GM12878 (cell line): Measurements from ENCODE around the gene ANAPC15. TPM values are rescaled to one million over a fixed set of nuclear protein-coding genes. Genes with fewer than 3 reads are reported as not detected.
"Not testable (repeated sequence)": the region's sequence is repeated elsewhere in the genome, so short reads cannot be mapped to it uniquely, and the experiment has no call there.

Experiments
- ATAC-seq: fragments of 200-7000 bp; cut with Tn5 transposase; 3 replicates; pipeline ENCODE4 v1.9.1; 2020; ENCODE audit warnings: mild to moderate bottlenecking, moderate library complexity
- BruUV-seq: library from RNA; stranded (reverse); fragments of 400-500 nt; replicated peaks from 2 replicates; lab custom pipeline; 2021; lab: Mats Ljungman, UMichigan
- CTCF ChIA-PET: fragments of 300-600 bp; sonication (Branson Sonifier 250); formaldehyde crosslinking; extraction: SDS; loops from one replicate; lab custom pipeline; 2021; ENCODE audit warnings: inconsistent platforms; lab: Yijun Ruan, JAX
- POLR2A ChIA-PET: fragments of 350-600 bp; formaldehyde crosslinking; extraction: SDS; loops from one replicate; lab custom pipeline; 2021; ENCODE audit warnings: inconsistent platforms; lab: Charles Lee
- RAD21 ChIA-PET: fragments of 300-600 bp; sonication (Branson Sonifier 250); formaldehyde crosslinking; loops from one replicate; lab custom pipeline; 2023; ENCODE audit warnings: antibody characterized with exemption; ENCODE audit not compliant: unreplicated experiment; lab: Charles Lee
- SMC1A ChIA-PET: fragments of 300-600 bp; sonication (Branson Sonifier 250); formaldehyde crosslinking; loops from one replicate; lab custom pipeline; 2023; ENCODE audit not compliant: unreplicated experiment, uncharacterized antibody; lab: Charles Lee
- DNase-seq: peaks from one replicate; pipeline ENCODE4 v3.0.0-alpha.2; 2011; ENCODE audit warnings: low read depth, low spot score
- FAIRE-seq: peaks from 3 replicates; lab custom pipeline; 2011; peaks lifted over from hg19 to GRCh38; lab: Jason Lieb, UNC
- H2AFZ ChIP-seq: 2 replicates; pipeline ENCODE4 v1.6.0; 2011; ENCODE audit warnings: low read depth, low read length, control low read depth; ENCODE audit not compliant: control insufficient read depth
- H3K27ac ChIP-seq: 2 replicates; pipeline ENCODE4 v1.5.1; 2011; ENCODE audit warnings: control low read depth; ENCODE audit not compliant: control insufficient read depth, insufficient read depth
- H3K27me3 ChIP-seq, 2 experiments: replicated peaks in 1 of 2; 2 replicates each; pipeline versions ENCODE4 v1.6.0 to v1.6.1; 2011; ENCODE audit warnings: low read length in 1 of 2; ENCODE audit not compliant: control insufficient read depth in 2 of 2, insufficient read depth in 2 of 2
- H3K36me3 ChIP-seq, 2 experiments: 2 replicates each; pipeline ENCODE4 v1.5.1; 2011; ENCODE audit warnings: low read length in 1 of 2; ENCODE audit not compliant: control insufficient read depth in 2 of 2, insufficient read depth in 2 of 2
- H3K4me1 ChIP-seq: 2 replicates; pipeline ENCODE4 v1.6.1; 2011; ENCODE audit warnings: mild to moderate bottlenecking, low read length, moderate library complexity, mixed read lengths; ENCODE audit not compliant: control insufficient read depth, insufficient read depth
- H3K4me2 ChIP-seq: 2 replicates; pipeline ENCODE4 v1.6.0; 2011; ENCODE audit warnings: control low read depth; ENCODE audit not compliant: control insufficient read depth, insufficient read depth
- H3K4me3 ChIP-seq: fragments of 200-600 bp; sonication (generic); 2 replicates; pipeline ENCODE4 v1.5.1; 2016
- H3K79me2 ChIP-seq: 2 replicates; pipeline ENCODE4 v1.6.0; 2011; ENCODE audit warnings: low read length; ENCODE audit not compliant: control insufficient read depth, insufficient read depth
- H3K9ac ChIP-seq: 2 replicates; pipeline ENCODE4 v1.8.0; 2011; ENCODE audit warnings: low read length, control low read depth, mixed read lengths; ENCODE audit not compliant: control insufficient read depth, insufficient read depth
- H3K9me3 ChIP-seq: replicated peaks from 3 replicates; pipeline ENCODE4 v1.5.1; 2011; ENCODE audit warnings: mild to moderate bottlenecking, low read length; ENCODE audit not compliant: control insufficient read depth, insufficient read depth
- H4K20me1 ChIP-seq: 2 replicates; pipeline ENCODE4 v1.6.0; 2011; ENCODE audit not compliant: control insufficient read depth, insufficient read depth
- ATF3 ChIP-seq: IDR thresholded peaks from 2 replicates; pipeline ENCODE4 v1.6.1; 2011; ENCODE audit warnings: low read depth, mild to moderate bottlenecking, low read length, moderate library complexity, borderline replicate concordance; ENCODE audit errors: extremely low read depth
- BHLHE40 ChIP-seq, 2 experiments: fragments of 450-650 bp in 1 of 2; IDR thresholded peaks; 2 replicates each; pipeline ENCODE4 v1.6.1; 2011 to 2017; ENCODE audit warnings: low read depth in 2 of 2, borderline replicate concordance in 1 of 2, improper control_type of control experiment in 1 of 2, low read length in 1 of 2, mild to moderate bottlenecking in 1 of 2
- DPF2 ChIP-seq: fragments of 450-650 bp; IDR thresholded peaks from 2 replicates; pipeline ENCODE4 v1.6.1; 2017; ENCODE audit warnings: mild to moderate bottlenecking
- EED ChIP-seq: sonication (generic); IDR thresholded peaks from 2 replicates; pipeline ENCODE4 v1.6.1; 2016; ENCODE audit warnings: antibody characterized with exemption, low read depth
- EZH2 ChIP-seq: IDR thresholded peaks from 2 replicates; pipeline ENCODE4 v1.6.1; 2012; ENCODE audit warnings: low read depth, mild to moderate bottlenecking, control low read depth, inconsistent platforms, low read length, borderline replicate concordance; ENCODE audit not compliant: control insufficient read depth
- HDAC6 ChIP-seq: fragments of 200-600 bp; sonication (generic); IDR thresholded peaks from one replicate; pipeline ENCODE4 v1.8.0; 2017; ENCODE audit warnings: antibody characterized with exemption; ENCODE audit not compliant: unreplicated experiment
- PAX8 ChIP-seq: fragments of 450-650 bp; IDR thresholded peaks from 2 replicates; pipeline ENCODE4 v1.6.1; 2017; ENCODE audit warnings: mild to moderate bottlenecking, moderate library complexity
- ZNF384 ChIP-seq: IDR thresholded peaks from 2 replicates; pipeline ENCODE4 v1.6.1; 2012; ENCODE audit warnings: low read depth, mild to moderate bottlenecking, low read length, improper control_type of control experiment, borderline replicate concordance
- WGBS: methylation state at CpG from one replicate; pipeline ENCODE4 v1.1.6; 2016; ENCODE audit warnings: low lambda C conversion rate; ENCODE audit not compliant: insufficient replicate concordance, insufficient coverage; ENCODE audit errors: missing lambda C conversion rate; 5-methylcytosine and 5-hydroxymethylcytosine counted together
- in situ Hi-C: fragments of 300-500 bp; cut with MboI; formaldehyde crosslinking; loops from 9 replicates; pipeline ENCODE4 v1.14.3; 2018; ENCODE audit warnings: mixed read lengths
- intact Hi-C: fragments of 100-400 bp; cut with micrococcal nuclease; formaldehyde crosslinking; loops from one replicate; pipeline ENCODE4 v1.14.2; 2022; ENCODE audit not compliant: unreplicated experiment
- polyA plus RNA-seq, 11 experiments: library from polyadenylated mRNA; depleted of rRNA in 4 of 11; unstranded in 6 of 11; stranded (reverse) in 5 of 11; fragments of >200 nt; fragmentation: Nextera tagmentation in 4 of 11; fragmentation: Illumina TruSeq in 1 of 11; extraction: Ambion mirVana in 4 of 11; extraction: Trizol in 1 of 11; gene quantifications; 1 replicate in 1 of 11; 2 replicates in 10 of 11; pipeline versions ENCODE4 v1.2.1 to v1.2.3, GENCODE V29; 2011 to 2016; ENCODE audit warnings: inconsistent platforms in 2 of 11, missing spikeins in 2 of 11, low read depth in 1 of 11
- total RNA-seq, 4 experiments: library from RNA; depleted of rRNA in 3 of 4; stranded (reverse); fragments of >200 nt in 3 of 4; fragmentation: Illumina TruSeq in 1 of 4; extraction: Trizol in 1 of 4; gene quantifications; 2 replicates each; pipeline versions ENCODE4 v1.2.1 to v1.2.3, GENCODE V29; 2013 to 2021

The ANAPC15 gene
- total and polyA plus RNA-seq, 10 of the 15 experiments (the other 5 are each of a cell fraction or from before 2014, with no cell fraction given): 83.4 to 372 (median 103) TPM

- TF ChIP-seq ATF3: no peak
- TF ChIP-seq EED: no peak
- no peak for TF ChIP-seq PAX8
- no peak for TF ChIP-seq HDAC6
- TF ChIP-seq DPF2: no peak
- no peak for TF ChIP-seq EZH2
- TF ChIP-seq ZNF384: no peak
- no peak for TF ChIP-seq BHLHE40 (IDR thresholded peaks at IDR 0.05; ENCODE audit: borderline replicate concordance in 1 of 2, low read depth in 2 of 2, low read length in 1 of 2)
These were observed 23.6 kb upstream of the ANAPC15 start (continued) for GRCh38 chr11:72135891-72136683.

GRCh38 chr11:72135473-72135872 lies 23.0 kb upstream of the ANAPC15 start, which contains the start of gene FOLR3:
TSS of gene FOLR3 (plus strand) at chr11:72135725. CDS start at chr11:72135953, 228 bp downstream.
- RAD21 ChIA-PET, H3K36me3 ChIP-seq, H3K79me2 ChIP-seq, intact Hi-C loops, H4K20me1 ChIP-seq, H3K27ac ChIP-seq, DNase-seq, H3K4me1 ChIP-seq, H3K4me2 ChIP-seq, H2AFZ ChIP-seq, H3K27me3 ChIP-seq, H3K9ac ChIP-seq, H3K9me3 ChIP-seq, POLR2A ChIA-PET, FAIRE-seq, H3K4me3 ChIP-seq, in situ Hi-C loops, BruUV-seq, ATAC-seq: not testable (repeated sequence)
- 75% methylated on average over 4 of the region's 4 CpGs for WGBS
- CTCF ChIA-PET: interaction anchor here (1.2 to 1.5 kb wide), 2 partner anchors 9 to 336 kb away, joined by 3 to 5 read pairs; no protein-coding TSS in a partner anchor
- SMC1A ChIA-PET: interaction anchor here (1.0 kb wide), 1 partner anchor 9 kb away, joined by 3 read pairs; no protein-coding TSS in a partner anchor
